Activated naive CD4-positive, alpha-beta T cell treated with anti-CD3 and anti-CD28 coated beads, Interleukin-2, amount 50 U/mL, for 72 hours (primary cell): ENCODE measurements around the gene CCDC88B. TPM values are rescaled to one million over a fixed set of nuclear protein-coding genes. Genes with fewer than 3 reads are reported as not detected.
"Not testable (repeated sequence)": the region's sequence is repeated elsewhere in the genome, so short reads cannot be mapped to it uniquely, and the experiment has no call there.

ENCODE experiments used
- ATAC-seq, 2 donors: fragments of 150-1000 bp; cut with Tn5 transposase; 2 replicates each; pipeline ENCODE4 v1.10.0; 2021; ENCODE audit warnings: mild to moderate bottlenecking in 2 of 2, moderate library complexity in 2 of 2
- DNase-seq, 2 donors: peaks; one replicate each; pipeline ENCODE4 v3.0.0; 2021 to 2022; ENCODE audit warnings: low spot score in 2 of 2
- H3K27ac Mint-ChIP-seq, 2 donors: one replicate each; pipeline ENCODE4 v1.8.0; 2022; ENCODE audit warnings: mild to moderate bottlenecking in 2 of 2, mixed read lengths in 2 of 2
- H3K36me3 Mint-ChIP-seq, 2 donors: one replicate each; pipeline ENCODE4 v1.8.0; 2022; ENCODE audit warnings: mixed read lengths in 2 of 2
- H3K9me3 Mint-ChIP-seq, 2 donors: one replicate each; pipeline ENCODE4 v1.8.0; 2022; ENCODE audit warnings: mixed read lengths in 2 of 2
- total RNA-seq, 2 donors: library from RNA; stranded (reverse); gene quantifications; one replicate each; pipeline ENCODE4 v1.2.3, GENCODE V29; 2022

The CCDC88B gene
- total RNA-seq, 2 donors from 2014 or later, result 75.0 to 103 TPM

DNA sequence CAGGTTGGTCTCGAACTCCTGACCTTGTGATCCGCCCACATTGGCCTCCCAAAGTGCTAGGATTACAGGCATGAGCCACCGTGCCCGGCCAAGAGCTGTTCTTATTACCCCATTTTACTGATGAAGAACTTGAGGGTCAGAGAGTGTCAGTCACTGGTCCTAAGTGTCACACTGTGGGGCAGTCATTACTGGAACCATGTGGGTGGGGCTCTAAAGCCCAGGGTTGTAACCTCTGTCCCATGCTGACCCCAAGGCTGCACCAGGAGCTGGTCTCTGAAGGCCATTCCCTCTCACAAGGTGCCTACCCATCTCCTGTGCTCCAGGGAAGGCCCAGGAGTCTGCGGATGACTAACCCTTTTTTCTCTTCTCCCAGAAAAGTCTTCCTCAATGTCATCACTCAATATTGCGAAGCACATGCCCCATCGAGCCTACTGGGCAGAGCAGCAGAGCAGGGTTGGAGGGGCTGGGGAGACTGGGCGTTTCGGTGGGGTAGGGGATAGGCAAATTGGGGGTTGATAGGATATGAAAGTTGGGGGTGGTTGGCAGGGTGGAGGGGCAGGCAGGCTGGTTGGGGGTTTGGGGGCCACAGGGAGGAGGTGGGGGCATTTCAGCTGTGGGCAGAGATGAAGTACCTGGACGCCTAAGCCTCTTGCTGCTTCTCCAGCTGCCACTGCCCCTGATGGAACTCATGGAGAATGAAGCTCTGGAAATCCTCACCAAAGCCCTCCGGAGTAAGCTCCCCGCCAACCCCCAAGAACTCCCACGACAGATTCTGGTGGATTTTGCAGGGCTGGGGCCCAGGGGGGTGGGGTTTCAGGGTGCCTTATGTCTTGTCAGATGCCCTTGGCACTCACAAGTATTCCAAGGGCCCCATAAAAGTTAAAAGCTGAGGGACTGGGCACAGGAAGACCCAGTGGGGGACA is 36.6 kb upstream of the CCDC88B start:
- peak overlapping the region in 1 of 2 donors; percentile 97 for H3K27ac Mint-ChIP-seq
- no peak for ATAC-seq

DNA sequence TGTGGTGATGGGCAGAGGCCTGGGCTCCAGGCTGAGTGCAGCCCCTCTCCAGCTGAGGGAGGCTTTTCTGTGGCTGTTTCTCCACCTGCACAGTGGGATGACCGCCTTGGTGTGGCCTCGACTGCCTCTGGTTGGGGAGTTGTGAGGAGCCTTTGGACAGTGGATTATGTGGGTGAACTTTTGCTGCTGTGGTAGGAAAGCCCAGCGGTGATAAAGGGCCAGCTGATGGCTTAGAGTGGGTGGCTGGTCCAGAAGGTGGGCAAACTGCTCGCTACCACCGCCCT is 36.0 kb upstream of the CCDC88B start:
- ATAC-seq (no peak), DNase-seq (no peak)
- H3K36me3 Mint-ChIP-seq, result peaks cover 9% of the 10 kb centered on the region in 2 donors
- H3K27ac Mint-ChIP-seq, result peak overlapping the region; percentile 97 to 99
- H3K9me3 Mint-ChIP-seq, result no peaks in the 10 kb centered on the region

More for the DNA sequence above, 36.6 kb upstream of the CCDC88B start:
- H3K36me3 Mint-ChIP-seq, result peaks cover 9% of the 10 kb centered on the region in 2 donors
- DNase-seq, result no peak
- no peaks in the 10 kb centered on the region for H3K9me3 Mint-ChIP-seq

DNA sequence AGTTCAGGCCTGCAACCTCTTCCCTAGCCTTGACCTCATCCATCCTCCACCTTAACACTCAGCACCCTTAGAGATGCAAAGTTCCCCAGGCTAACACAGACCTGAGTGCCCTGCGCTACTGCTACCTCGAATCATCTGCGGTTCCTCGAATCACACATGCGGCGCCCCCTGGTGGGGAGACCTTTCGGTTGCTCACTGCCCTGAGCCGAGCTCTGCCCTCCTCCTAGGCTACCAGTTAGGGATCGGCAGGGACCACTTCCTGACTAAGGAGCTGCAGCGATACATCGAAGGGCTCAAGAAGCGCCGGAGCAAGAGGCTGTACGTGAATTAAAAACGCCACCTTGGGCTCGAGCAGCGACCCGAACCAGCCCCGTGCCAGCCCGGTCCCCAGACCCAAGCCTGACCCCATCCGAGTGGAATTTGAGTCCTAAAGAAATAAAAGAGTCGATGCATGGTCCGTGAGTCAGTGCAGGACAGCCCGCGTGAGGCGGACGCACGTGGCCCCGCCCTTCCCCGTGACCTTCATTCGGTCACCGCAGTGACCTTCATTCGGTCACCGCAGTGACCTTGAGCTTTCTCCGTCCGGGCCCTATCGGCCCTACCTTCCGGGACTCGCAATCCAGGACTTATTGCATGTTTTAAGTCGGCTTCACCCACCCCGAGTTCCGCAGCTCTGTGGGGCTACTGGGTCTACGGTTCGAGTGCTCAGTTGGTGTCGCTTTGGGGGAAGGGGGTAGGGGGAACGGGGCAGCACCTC is 35.5 kb upstream of the CCDC88B start:
- DNase-seq, result peak; percentile 91 to 97
- peak; percentile 41 to 59 for ATAC-seq
- Mint-ChIP-seq H3K9me3 (no peaks in the 10 kb centered on the region), H3K27ac (peak overlapping the region; percentile 97 to 99), H3K36me3 (peaks cover 9% of the 10 kb centered on the region in 2 donors)

DNA sequence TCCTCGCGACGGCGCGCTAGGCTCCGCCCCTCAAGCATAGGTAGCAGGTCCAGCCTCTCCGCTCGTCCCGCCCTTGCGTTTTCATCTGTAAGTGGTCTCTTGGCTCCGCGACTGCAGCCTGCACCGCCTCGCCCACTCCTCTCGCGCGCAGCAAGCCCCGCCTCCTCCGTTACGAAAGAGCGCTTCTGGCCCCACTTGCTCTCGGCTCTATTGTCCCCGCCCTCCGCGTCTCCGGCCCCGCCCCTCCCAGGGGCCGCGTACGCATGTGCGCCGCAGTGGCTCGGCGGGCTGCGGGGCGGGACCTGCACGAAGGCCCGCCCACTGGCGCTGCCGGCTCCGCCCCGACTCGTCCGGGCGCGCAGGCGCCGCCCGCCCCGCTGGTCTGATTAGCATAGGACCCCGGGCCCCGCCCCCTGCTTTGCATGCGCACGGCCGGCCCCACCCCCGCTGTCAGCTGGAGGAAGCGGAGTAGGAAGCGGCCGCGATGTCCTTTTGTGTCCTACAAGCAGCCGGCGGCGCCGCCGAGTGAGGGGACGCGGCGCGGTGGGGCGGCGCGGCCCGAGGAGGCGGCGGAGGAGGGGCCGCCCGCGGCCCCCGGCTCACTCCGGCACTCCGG is 34.8 kb upstream of the CCDC88B start, which contains the start of gene ESRRA:
Gene ESRRA (plus strand): TSS at position 450 of the 616 bp plus-strand sequence. CDS start 1,656 bp downstream, outside the sequence.
- Mint-ChIP-seq H3K9me3 (no peaks in the 10 kb centered on the region), H3K36me3 (peaks cover 9% of the 10 kb centered on the region in 2 donors), H3K27ac (peak within 1 kb of the TSS; percentile 97 to 99)
- peak; percentile 74 to 83 for ATAC-seq
- peak; percentile 99 to 100 for DNase-seq

DNA sequence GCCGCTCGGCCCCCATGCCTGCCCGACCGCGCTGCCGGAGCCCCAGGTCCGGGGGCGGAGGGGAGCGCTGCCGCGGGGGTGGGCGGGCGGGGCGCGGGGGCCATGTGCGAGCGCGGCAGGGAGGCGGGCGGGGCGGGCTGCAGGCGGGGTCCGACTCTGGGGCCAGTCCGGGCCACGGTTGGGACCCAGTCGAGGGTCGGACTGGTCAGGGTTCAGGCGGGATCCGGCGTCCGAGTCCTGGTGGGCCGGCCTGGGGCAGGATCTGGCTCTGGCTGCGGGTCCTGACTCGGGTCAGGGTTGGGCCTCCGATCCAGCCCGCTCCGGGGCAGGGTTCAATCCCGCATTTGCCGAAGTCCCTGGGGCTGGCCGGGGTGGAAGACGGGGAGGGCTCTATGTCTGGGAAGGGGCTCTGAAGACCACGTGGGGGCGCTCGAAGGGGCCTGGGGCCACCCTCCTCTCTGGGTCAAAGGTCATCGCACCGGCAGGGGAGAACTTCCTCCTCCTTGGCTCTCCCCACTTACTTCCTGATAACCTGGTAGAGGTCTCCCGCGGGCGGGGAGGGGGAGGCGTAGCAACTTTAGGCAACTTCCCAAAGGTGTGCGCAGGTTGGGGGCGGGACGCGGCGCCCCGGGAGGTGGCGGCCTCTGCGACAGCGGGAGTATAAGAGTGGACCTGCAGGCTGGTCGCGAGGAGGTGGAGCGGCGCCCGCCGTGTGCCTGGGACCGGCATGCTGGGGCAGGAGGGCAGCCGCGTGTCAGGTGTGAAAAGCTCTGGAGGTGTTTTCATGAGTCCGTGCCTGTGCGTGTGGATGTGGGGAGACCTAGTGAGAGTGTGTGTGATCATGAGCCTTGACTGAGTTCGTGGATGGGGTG is 34.1 kb upstream of the CCDC88B start:
- peak; percentile 73 to 84 for DNase-seq

DNA sequence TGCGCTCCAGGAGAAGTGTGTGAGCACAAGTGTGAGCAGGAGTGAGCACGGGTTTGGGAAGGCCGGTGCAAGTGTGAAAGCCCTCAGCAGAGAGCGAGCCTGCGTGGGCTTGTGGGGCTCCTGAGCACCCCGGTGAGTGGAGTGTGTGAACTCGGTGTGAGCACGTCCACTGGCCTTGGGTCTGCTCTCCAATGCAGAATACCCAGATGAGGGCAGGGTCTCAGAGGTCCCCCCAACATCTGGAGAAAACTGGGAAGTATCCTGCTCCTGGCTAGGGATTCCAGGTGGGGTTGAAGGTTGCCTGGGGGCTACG is 33.5 kb upstream of the CCDC88B start:
- peaks cover 9% of the 10 kb centered on the region in 2 donors for H3K36me3 Mint-ChIP-seq
- H3K9me3 Mint-ChIP-seq, result no peaks in the 10 kb centered on the region
- peak overlapping the region; percentile 90 to 97 for H3K27ac Mint-ChIP-seq
- no peak for DNase-seq
- no peak for ATAC-seq

More for the DNA sequence above, 34.1 kb upstream of the CCDC88B start:
- H3K9me3 Mint-ChIP-seq, result no peaks in the 10 kb centered on the region
- ATAC-seq, result peak; percentile 24 to 29
- peak overlapping the region; percentile 90 to 97 for H3K27ac Mint-ChIP-seq
- peaks cover 9% of the 10 kb centered on the region in 2 donors for H3K36me3 Mint-ChIP-seq

DNA sequence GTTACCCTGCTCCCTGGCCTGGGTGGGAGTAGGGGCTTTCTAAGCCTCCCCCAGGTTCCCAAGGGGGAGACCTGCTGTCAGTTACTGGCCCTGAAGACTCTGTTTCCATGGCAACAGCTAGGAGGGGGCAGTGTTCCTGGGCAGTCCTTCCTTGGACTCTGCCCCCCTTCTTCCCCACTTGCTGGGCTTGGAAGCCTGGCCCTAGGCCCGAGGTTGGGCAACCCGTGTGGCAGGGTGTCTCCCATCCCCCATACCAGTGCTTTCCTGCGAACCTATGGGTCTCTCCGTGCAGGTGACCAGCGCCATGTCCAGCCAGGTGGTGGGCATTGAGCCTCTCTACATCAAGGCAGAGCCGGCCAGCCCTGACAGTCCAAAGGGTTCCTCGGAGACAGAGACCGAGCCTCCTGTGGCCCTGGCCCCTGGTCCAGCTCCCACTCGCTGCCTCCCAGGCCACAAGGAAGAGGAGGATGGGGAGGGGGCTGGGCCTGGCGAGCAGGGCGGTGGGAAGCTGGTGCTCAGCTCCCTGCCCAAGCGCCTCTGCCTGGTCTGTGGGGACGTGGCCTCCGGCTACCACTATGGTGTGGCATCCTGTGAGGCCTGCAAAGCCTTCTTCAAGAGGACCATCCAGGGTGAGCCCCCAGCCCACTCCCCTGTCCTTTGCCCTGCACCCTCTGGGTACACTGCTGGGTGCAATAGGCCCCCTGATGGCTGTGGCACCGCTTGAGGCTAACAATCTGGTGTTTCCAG is 33.0 kb upstream of the CCDC88B start:
- no peak for DNase-seq
- peak overlapping the region; percentile 26 to 90 for H3K27ac Mint-ChIP-seq

DNA sequence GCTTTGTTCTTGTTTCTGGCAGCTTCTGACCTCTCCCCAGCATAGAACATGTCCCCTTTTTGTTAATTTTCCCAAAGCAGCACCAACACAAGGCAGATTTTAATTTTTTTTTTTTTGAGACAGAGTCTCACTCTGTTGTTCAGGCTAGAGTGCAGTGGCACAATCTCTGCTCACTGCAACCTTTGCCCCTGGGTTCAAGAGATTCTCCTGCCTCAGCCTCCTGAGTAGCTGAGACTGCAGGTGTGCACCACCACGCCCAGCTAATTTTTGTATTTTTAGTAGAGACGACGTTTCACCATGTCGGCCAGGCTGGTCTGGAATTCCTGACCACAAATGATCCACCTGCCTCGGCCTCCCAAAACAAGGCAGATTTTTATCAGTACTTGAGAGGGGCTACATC is 32.2 kb upstream of the CCDC88B start:
- H3K27ac Mint-ChIP-seq, result peak overlapping the region; percentile 26 to 90
- not testable (repeated sequence) for DNase-seq, H3K36me3 Mint-ChIP-seq, H3K9me3 Mint-ChIP-seq, ATAC-seq

More for the DNA sequence above, 33.0 kb upstream of the CCDC88B start:
- Mint-ChIP-seq H3K36me3 (peaks cover 9% of the 10 kb centered on the region in 2 donors), H3K9me3 (no peaks in the 10 kb centered on the region)
- ATAC-seq, result no peak

DNA sequence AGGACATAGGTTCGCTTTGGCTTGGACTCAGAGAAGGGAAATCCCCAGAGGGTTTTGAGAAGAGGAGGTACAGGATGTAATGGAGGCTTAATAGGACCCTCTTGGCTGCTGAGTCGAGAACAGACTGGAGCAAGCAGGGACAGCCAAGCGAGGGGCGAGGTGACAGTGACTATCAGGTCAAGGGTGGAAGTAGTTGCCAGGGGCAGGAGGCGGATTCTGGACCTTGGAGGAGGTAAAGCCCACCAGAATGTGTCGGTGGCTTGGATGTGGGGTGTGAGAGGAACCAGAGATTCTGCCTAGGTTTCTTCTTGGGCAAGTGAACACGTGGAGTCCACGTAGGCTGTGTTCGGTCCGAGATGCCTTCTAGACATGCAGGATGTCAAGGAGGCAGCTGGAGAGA is 27.1 kb upstream of the CCDC88B start:
- Mint-ChIP-seq H3K9me3 (no peaks in the 10 kb centered on the region), H3K27ac (peak overlapping the region; percentile 89 to 97), H3K36me3 (peaks cover 14 to 16% of the 10 kb centered on the region in 2 donors)
- ATAC-seq, result no peak
- no peak for DNase-seq

DNA sequence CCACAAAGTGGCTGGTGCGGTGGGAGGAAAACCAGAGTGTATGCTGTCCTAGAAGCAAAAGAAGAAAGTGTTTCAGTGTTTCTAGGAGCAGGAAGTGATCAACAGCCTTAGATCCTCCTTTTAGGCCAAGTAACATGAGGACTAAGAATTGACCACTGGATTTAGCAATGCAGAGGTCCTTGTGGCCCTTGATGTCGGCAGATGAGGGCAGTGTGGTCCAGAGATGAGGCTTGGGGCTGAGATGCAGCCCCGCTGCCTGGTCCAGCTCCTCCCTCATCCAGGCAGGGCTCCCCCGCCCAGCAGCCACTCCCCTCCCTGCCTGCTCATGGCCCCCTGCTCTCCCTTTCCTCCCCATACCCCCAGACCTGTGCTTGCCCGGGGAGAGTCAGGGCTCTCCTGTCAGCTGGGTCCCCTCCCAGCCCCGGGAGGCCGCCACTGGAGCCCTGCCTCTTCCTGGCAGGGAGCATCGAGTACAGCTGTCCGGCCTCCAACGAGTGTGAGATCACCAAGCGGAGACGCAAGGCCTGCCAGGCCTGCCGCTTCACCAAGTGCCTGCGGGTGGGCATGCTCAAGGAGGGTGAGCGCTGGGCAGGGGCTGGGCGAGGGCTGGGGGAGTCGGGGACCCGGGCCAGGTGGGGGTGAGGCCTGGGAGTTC is 26.4 kb upstream of the CCDC88B start:
- peak overlapping the region; percentile 89 to 97 for H3K27ac Mint-ChIP-seq
- DNase-seq, result no peak
- H3K9me3 Mint-ChIP-seq, result no peaks in the 10 kb centered on the region
- peaks cover 19 to 20% of the 10 kb centered on the region in 2 donors for H3K36me3 Mint-ChIP-seq
- no peak for ATAC-seq

DNA sequence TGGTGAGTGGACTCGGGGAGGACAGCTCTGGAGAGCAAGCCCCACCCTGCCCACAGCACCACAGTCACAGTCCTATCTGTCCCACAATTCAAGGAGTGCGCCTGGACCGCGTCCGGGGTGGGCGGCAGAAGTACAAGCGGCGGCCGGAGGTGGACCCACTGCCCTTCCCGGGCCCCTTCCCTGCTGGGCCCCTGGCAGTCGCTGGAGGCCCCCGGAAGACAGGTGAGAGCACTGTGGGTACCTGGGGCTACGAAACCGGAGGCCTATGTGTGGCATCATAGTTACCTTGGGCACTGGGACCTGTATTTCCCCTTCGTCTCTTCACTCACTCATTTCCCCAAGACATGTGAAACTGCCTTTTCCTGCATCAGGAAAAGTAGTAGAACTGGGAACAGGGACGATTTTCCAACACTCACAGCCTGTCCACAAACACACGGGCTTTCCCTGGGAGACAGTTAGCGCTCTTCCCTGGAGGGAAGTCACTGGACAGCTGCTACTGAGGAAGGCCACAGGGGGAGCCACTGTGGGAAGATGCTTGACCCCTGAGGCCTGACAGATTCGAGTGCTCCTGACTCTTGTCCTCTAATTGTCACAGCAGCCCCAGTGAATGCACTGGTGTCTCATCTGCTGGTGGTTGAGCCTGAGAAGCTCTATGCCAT is 25.7 kb upstream of the CCDC88B start:
- Mint-ChIP-seq H3K36me3 (peaks cover 19 to 24% of the 10 kb centered on the region in 2 donors), H3K27ac (peak overlapping the region; percentile 62 to 84), H3K9me3 (no peaks in the 10 kb centered on the region)
- no peak for ATAC-seq
- no peak for DNase-seq

DNA sequence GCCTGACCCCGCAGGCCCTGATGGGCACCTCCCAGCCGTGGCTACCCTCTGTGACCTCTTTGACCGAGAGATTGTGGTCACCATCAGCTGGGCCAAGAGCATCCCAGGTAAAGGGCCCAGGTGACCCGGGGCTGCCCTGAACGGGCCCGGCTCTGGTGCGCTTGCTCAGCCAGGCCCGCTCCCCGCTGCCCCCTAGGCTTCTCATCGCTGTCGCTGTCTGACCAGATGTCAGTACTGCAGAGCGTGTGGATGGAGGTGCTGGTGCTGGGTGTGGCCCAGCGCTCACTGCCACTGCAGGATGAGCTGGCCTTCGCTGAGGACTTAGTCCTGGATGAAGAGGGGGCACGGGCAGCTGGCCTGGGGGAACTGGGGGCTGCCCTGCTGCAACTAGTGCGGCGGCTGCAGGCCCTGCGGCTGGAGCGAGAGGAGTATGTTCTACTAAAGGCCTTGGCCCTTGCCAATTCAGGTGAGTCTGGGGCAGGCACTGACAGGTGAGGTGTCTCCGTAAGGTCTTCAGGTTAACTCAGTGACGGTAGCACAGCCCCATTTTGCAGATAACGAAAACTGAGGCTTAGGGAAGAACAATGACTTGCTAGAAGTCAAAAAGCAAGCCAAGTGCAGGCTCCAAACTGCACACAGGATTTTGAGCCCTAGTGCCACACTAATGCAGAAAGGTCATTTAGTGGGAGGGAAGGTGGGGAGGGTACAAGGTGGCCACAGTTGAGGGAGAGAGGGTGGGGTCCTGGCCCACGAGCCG is 25.0 kb upstream of the CCDC88B start:
- ATAC-seq (no peak), DNase-seq (no peak)
- H3K36me3 Mint-ChIP-seq, result peaks cover 19 to 27% of the 10 kb centered on the region in 2 donors
- H3K9me3 Mint-ChIP-seq, result no peaks in the 10 kb centered on the region
- peak overlapping the region in 1 of 2 donors; percentile 62 for H3K27ac Mint-ChIP-seq

DNA sequence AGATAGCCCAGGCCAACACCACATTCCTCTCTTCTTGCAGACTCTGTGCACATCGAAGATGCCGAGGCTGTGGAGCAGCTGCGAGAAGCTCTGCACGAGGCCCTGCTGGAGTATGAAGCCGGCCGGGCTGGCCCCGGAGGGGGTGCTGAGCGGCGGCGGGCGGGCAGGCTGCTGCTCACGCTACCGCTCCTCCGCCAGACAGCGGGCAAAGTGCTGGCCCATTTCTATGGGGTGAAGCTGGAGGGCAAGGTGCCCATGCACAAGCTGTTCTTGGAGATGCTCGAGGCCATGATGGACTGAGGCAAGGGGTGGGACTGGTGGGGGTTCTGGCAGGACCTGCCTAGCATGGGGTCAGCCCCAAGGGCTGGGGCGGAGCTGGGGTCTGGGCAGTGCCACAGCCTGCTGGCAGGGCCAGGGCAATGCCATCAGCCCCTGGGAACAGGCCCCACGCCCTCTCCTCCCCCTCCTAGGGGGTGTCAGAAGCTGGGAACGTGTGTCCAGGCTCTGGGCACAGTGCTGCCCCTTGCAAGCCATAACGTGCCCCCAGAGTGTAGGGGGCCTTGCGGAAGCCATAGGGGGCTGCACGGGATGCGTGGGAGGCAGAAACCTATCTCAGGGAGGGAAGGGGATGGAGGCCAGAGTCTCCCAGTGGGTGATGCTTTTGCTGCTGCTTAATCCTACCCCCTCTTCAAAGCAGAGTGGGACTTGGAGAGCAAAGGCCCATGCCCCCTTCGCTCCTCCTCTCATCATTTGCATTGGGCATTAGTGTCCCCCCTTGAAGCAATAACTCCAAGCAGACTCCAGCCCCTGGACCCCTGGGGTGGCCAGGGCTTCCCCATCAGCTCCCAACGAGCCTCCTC is 24.1 kb upstream of the CCDC88B start:
- Mint-ChIP-seq H3K36me3 (peaks cover 25 to 27% of the 10 kb centered on the region in 2 donors), H3K27ac (peak overlapping the region; percentile 99)
- not testable (repeated sequence) for ATAC-seq, H3K9me3 Mint-ChIP-seq, DNase-seq
